Fibroblast of skin of left quadriceps (primary cell): ENCODE results near the gene KCTD13.
A peak's percentile ranks its signal among the peaks of the same experiment; 100 is the strongest.
"Not testable (repeated sequence)": the region's sequence is repeated elsewhere in the genome, so short reads cannot be mapped to it uniquely, and the experiment has no call there.

Experiments
- DNase-seq, 2 experiments: peaks; one replicate each; pipeline ENCODE4 v3.0.0-alpha.2; 2013; ENCODE audit warnings: low read depth in 2 of 2

Gene KCTD13

GRCh38 chr16:29878172-29878571 lies 47.9 kb downstream of the KCTD13 start:
- DNase-seq, result no peak

- DNase-seq, result no peak
Measured at GRCh38 chr16:29877266-29877961, 48.6 kb downstream of the KCTD13 start.

- no peak for DNase-seq
Measured at GRCh38 chr16:29876594-29877249, 49.3 kb downstream of the KCTD13 start.

- DNase-seq, result no peak
Measured at GRCh38 chr16:29876217-29876593, 49.8 kb downstream of the KCTD13 start.

GRCh38 chr16:29875206-29875605 lies 50.8 kb downstream of the KCTD13 start:
- no peak for DNase-seq

- no peak for DNase-seq
Measured at GRCh38 chr16:29873319-29873718, 52.7 kb downstream of the KCTD13 start.

- no peak for DNase-seq
Measured at GRCh38 chr16:29871822-29872546, 54.0 kb downstream of the KCTD13 start.

- not testable (repeated sequence) for DNase-seq
Measured at GRCh38 chr16:29869067-29869466, 57.0 kb downstream of the KCTD13 start.

- no peak for DNase-seq
Measured at GRCh38 chr16:29868396-29869009, 57.5 kb downstream of the KCTD13 start.

GRCh38 chr16:29864205-29864604 lies 61.8 kb downstream of the KCTD13 start:
- no peak for DNase-seq

GRCh38 chr16:29863669-29863984 lies 62.4 kb downstream of the KCTD13 start:
- DNase-seq, result no peak

- peak; percentile 94 to 95 for DNase-seq
Measured at GRCh38 chr16:29862884-29863668, 63.0 kb downstream of the KCTD13 start, which contains the start of gene CDIPT. TSS of gene CDIPT (minus strand) at chr16:29863226. CDS start at chr16:29862857, 369 bp downstream.

GRCh38 chr16:29862383-29862883 lies 63.6 kb downstream of the KCTD13 start:
- no peak for DNase-seq

- DNase-seq, result no peak
Measured at GRCh38 chr16:29860218-29860617, 65.8 kb downstream of the KCTD13 start.

- no peak for DNase-seq
Measured at GRCh38 chr16:29858974-29859373, 67.1 kb downstream of the KCTD13 start.

GRCh38 chr16:29858149-29858849 lies 67.7 kb downstream of the KCTD13 start:
- DNase-seq, result no peak

GRCh38 chr16:29857133-29857760 lies 68.8 kb downstream of the KCTD13 start:
- peak in 1 of 2 experiments; percentile 29 for DNase-seq
